ENCODE results near the gene AK5.

AK5 gene

GRCh38 chr1:77322061-77322900, 40.5 kb downstream of the AK5 start:
- Histone ChIP-seq H3K36me3 (ENCODE audit: control insufficient read depth, low read depth, low read length) (no peaks in the 10 kb centered on the region), H3K4me3 (ENCODE audit: low read length) (no peak overlapping the region), H3K9ac (ENCODE audit: low read length) (peak overlapping the region; percentile 25), H3K4me1 (ENCODE audit: control insufficient read depth, low read depth, low read length) (peaks cover 8% of the 10 kb centered on the region), H3K27ac (ENCODE audit: low read length) (peak overlapping the region; percentile 78), H3K9me3 (ENCODE audit: control insufficient read depth, low read depth, low read length) (no peaks in the 10 kb centered on the region), H3K27me3 (ENCODE audit: control insufficient read depth, insufficient read depth, low read length) (no peaks in the 10 kb centered on the region)

- H3K4me3 ChIP-seq (ENCODE audit: low read length): no peak overlapping the region
- no peaks in the 10 kb centered on the region for H3K27me3 ChIP-seq (ENCODE audit: control insufficient read depth, insufficient read depth, low read length)
- H3K27ac ChIP-seq (ENCODE audit: low read length): no peak overlapping the region
- H3K4me1 ChIP-seq (ENCODE audit: control insufficient read depth, low read depth, low read length): peaks cover 6% of the 10 kb centered on the region
- no peaks in the 10 kb centered on the region for H3K9me3 ChIP-seq (ENCODE audit: control insufficient read depth, low read depth, low read length)
- H3K9ac ChIP-seq (ENCODE audit: low read length): no peak overlapping the region
- H3K36me3 ChIP-seq (ENCODE audit: control insufficient read depth, low read depth, low read length): no peaks in the 10 kb centered on the region
Observed at GRCh38 chr1:77333501-77333900, 51.7 kb downstream of the AK5 start.

- no peak overlapping the region for H3K4me3 ChIP-seq (ENCODE audit: low read length)
- no peak overlapping the region for H3K27ac ChIP-seq (ENCODE audit: low read length)
- no peak overlapping the region for H3K9ac ChIP-seq (ENCODE audit: low read length)
- H3K4me1 ChIP-seq (ENCODE audit: control insufficient read depth, low read depth, low read length): no peaks in the 10 kb centered on the region
- H3K36me3 ChIP-seq (ENCODE audit: control insufficient read depth, low read depth, low read length): no peaks in the 10 kb centered on the region
- H3K9me3 ChIP-seq (ENCODE audit: control insufficient read depth, low read depth, low read length): no peaks in the 10 kb centered on the region
- H3K27me3 ChIP-seq (ENCODE audit: control insufficient read depth, insufficient read depth, low read length): no peaks in the 10 kb centered on the region
Observed at GRCh38 chr1:77336729-77337128, 54.9 kb downstream of the AK5 start.

- H3K4me3 ChIP-seq (ENCODE audit: low read length): no peak overlapping the region
- no peaks in the 10 kb centered on the region for H3K4me1 ChIP-seq (ENCODE audit: control insufficient read depth, low read depth, low read length)
- H3K27ac ChIP-seq (ENCODE audit: low read length): no peak overlapping the region
- no peak overlapping the region for H3K9ac ChIP-seq (ENCODE audit: low read length)
- H3K9me3 ChIP-seq (ENCODE audit: control insufficient read depth, low read depth, low read length): no peaks in the 10 kb centered on the region
- no peaks in the 10 kb centered on the region for H3K36me3 ChIP-seq (ENCODE audit: control insufficient read depth, low read depth, low read length)
- H3K27me3 ChIP-seq (ENCODE audit: control insufficient read depth, insufficient read depth, low read length): no peaks in the 10 kb centered on the region
Observed at GRCh38 chr1:77339326-77339725, 57.5 kb downstream of the AK5 start.

GRCh38 chr1:77341195-77341594, 59.4 kb downstream of the AK5 start:
- H3K27me3 ChIP-seq (ENCODE audit: control insufficient read depth, insufficient read depth, low read length): no peaks in the 10 kb centered on the region
- no peak overlapping the region for H3K4me3 ChIP-seq (ENCODE audit: low read length)
- no peaks in the 10 kb centered on the region for H3K4me1 ChIP-seq (ENCODE audit: control insufficient read depth, low read depth, low read length)
- H3K27ac ChIP-seq (ENCODE audit: low read length): no peak overlapping the region
- H3K36me3 ChIP-seq (ENCODE audit: control insufficient read depth, low read depth, low read length): no peaks in the 10 kb centered on the region
- H3K9ac ChIP-seq (ENCODE audit: low read length): no peak overlapping the region
- no peaks in the 10 kb centered on the region for H3K9me3 ChIP-seq (ENCODE audit: control insufficient read depth, low read depth, low read length)

GRCh38 chr1:77342745-77343144, 60.9 kb downstream of the AK5 start:
- Histone ChIP-seq H3K9me3 (ENCODE audit: control insufficient read depth, low read depth, low read length) (no peaks in the 10 kb centered on the region), H3K4me3 (ENCODE audit: low read length) (no peak overlapping the region), H3K27ac (ENCODE audit: low read length) (no peak overlapping the region), H3K36me3 (ENCODE audit: control insufficient read depth, low read depth, low read length) (no peaks in the 10 kb centered on the region), H3K27me3 (ENCODE audit: control insufficient read depth, insufficient read depth, low read length) (no peaks in the 10 kb centered on the region), H3K4me1 (ENCODE audit: control insufficient read depth, low read depth, low read length) (no peaks in the 10 kb centered on the region), H3K9ac (ENCODE audit: low read length) (no peak overlapping the region)

GRCh38 chr1:77347646-77348045, 65.8 kb downstream of the AK5 start:
- Histone ChIP-seq H3K9ac (ENCODE audit: low read length) (no peak overlapping the region), H3K4me1 (ENCODE audit: control insufficient read depth, low read depth, low read length) (no peaks in the 10 kb centered on the region), H3K4me3 (ENCODE audit: low read length) (no peak overlapping the region), H3K27ac (ENCODE audit: low read length) (no peak overlapping the region), H3K27me3 (ENCODE audit: control insufficient read depth, insufficient read depth, low read length) (no peaks in the 10 kb centered on the region), H3K9me3 (ENCODE audit: control insufficient read depth, low read depth, low read length) (no peaks in the 10 kb centered on the region), H3K36me3 (ENCODE audit: control insufficient read depth, low read depth, low read length) (no peaks in the 10 kb centered on the region)

- no peak overlapping the region for H3K4me3 ChIP-seq (ENCODE audit: low read length)
- H3K9me3 ChIP-seq (ENCODE audit: control insufficient read depth, low read depth, low read length): no peaks in the 10 kb centered on the region
- no peaks in the 10 kb centered on the region for H3K27me3 ChIP-seq (ENCODE audit: control insufficient read depth, insufficient read depth, low read length)
- H3K36me3 ChIP-seq (ENCODE audit: control insufficient read depth, low read depth, low read length): no peaks in the 10 kb centered on the region
- H3K4me1 ChIP-seq (ENCODE audit: control insufficient read depth, low read depth, low read length): no peaks in the 10 kb centered on the region
- no peak overlapping the region for H3K27ac ChIP-seq (ENCODE audit: low read length)
- H3K9ac ChIP-seq (ENCODE audit: low read length): no peak overlapping the region
Observed at GRCh38 chr1:77348549-77348948, 66.7 kb downstream of the AK5 start.

GRCh38 chr1:77349275-77349674, 67.5 kb downstream of the AK5 start:
- no peaks in the 10 kb centered on the region for H3K36me3 ChIP-seq (ENCODE audit: control insufficient read depth, low read depth, low read length)
- no peaks in the 10 kb centered on the region for H3K27me3 ChIP-seq (ENCODE audit: control insufficient read depth, insufficient read depth, low read length)
- H3K4me3 ChIP-seq (ENCODE audit: low read length): no peak overlapping the region
- H3K9me3 ChIP-seq (ENCODE audit: control insufficient read depth, low read depth, low read length): no peaks in the 10 kb centered on the region
- H3K9ac ChIP-seq (ENCODE audit: low read length): no peak overlapping the region
- H3K4me1 ChIP-seq (ENCODE audit: control insufficient read depth, low read depth, low read length): no peaks in the 10 kb centered on the region
- H3K27ac ChIP-seq (ENCODE audit: low read length): no peak overlapping the region

- Histone ChIP-seq H3K27ac (ENCODE audit: low read length) (no peak overlapping the region), H3K4me1 (ENCODE audit: control insufficient read depth, low read depth, low read length) (no peaks in the 10 kb centered on the region), H3K27me3 (ENCODE audit: control insufficient read depth, insufficient read depth, low read length) (no peaks in the 10 kb centered on the region), H3K9ac (ENCODE audit: low read length) (no peak overlapping the region), H3K4me3 (ENCODE audit: low read length) (no peak overlapping the region), H3K9me3 (ENCODE audit: control insufficient read depth, low read depth, low read length) (no peaks in the 10 kb centered on the region), H3K36me3 (ENCODE audit: control insufficient read depth, low read depth, low read length) (no peaks in the 10 kb centered on the region)
Observed at GRCh38 chr1:77350012-77350770, 68.4 kb downstream of the AK5 start.

GRCh38 chr1:77354536-77354935, 72.7 kb downstream of the AK5 start:
- no peaks in the 10 kb centered on the region for H3K36me3 ChIP-seq (ENCODE audit: control insufficient read depth, low read depth, low read length)
- no peak overlapping the region for H3K4me3 ChIP-seq (ENCODE audit: low read length)
- no peak overlapping the region for H3K27ac ChIP-seq (ENCODE audit: low read length)
- H3K9ac ChIP-seq (ENCODE audit: low read length): no peak overlapping the region
- H3K9me3 ChIP-seq (ENCODE audit: control insufficient read depth, low read depth, low read length): no peaks in the 10 kb centered on the region
- H3K27me3 ChIP-seq (ENCODE audit: control insufficient read depth, insufficient read depth, low read length): no peaks in the 10 kb centered on the region
- H3K4me1 ChIP-seq (ENCODE audit: control insufficient read depth, low read depth, low read length): no peaks in the 10 kb centered on the region

GRCh38 chr1:77355010-77355409, 73.2 kb downstream of the AK5 start:
- Histone ChIP-seq H3K9me3 (ENCODE audit: control insufficient read depth, low read depth, low read length) (no peaks in the 10 kb centered on the region), H3K27me3 (ENCODE audit: control insufficient read depth, insufficient read depth, low read length) (no peaks in the 10 kb centered on the region)

More at GRCh38 chr1:77355010-77355409, 73.2 kb downstream of the AK5 start:
- no peak overlapping the region for H3K9ac ChIP-seq (ENCODE audit: low read length)
- no peak overlapping the region for H3K4me3 ChIP-seq (ENCODE audit: low read length)
- no peaks in the 10 kb centered on the region for H3K36me3 ChIP-seq (ENCODE audit: control insufficient read depth, low read depth, low read length)
- no peak overlapping the region for H3K27ac ChIP-seq (ENCODE audit: low read length)
- H3K4me1 ChIP-seq (ENCODE audit: control insufficient read depth, low read depth, low read length): no peaks in the 10 kb centered on the region
